ENCODE results near the gene IDI1.

The IDI1 gene

DNA sequence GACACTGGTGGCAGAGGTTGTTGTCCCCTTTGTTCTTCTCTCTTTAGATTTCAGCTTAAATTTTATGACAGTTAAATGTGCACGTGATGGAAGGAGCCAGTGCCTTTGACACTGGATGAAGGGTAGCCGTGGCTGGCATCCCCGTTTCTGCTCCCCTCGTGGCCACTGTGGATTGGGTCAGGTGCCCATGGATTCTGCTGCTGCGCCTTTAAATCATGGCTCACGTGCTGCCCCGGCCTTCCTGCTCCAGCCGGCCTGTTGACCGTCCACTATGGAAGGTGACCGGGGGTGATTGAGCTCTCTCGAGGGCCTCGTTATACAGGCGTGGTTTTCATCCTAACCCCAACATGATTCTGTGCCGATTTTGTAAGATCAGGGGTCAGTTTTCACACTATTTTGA, 41.8 kb upstream of the IDI1 start:
- TF ChIP-seq, protein P1, sequence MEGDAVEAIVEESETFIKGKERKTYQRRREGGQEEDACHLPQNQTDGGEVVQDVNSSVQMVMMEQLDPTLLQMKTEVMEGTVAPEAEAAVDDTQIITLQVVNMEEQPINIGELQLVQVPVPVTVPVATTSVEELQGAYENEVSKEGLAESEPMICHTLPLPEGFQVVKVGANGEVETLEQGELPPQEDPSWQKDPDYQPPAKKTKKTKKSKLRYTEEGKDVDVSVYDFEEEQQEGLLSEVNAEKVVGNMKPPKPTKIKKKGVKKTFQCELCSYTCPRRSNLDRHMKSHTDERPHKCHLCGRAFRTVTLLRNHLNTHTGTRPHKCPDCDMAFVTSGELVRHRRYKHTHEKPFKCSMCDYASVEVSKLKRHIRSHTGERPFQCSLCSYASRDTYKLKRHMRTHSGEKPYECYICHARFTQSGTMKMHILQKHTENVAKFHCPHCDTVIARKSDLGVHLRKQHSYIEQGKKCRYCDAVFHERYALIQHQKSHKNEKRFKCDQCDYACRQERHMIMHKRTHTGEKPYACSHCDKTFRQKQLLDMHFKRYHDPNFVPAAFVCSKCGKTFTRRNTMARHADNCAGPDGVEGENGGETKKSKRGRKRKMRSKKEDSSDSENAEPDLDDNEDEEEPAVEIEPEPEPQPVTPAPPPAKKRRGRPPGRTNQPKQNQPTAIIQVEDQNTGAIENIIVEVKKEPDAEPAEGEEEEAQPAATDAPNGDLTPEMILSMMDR (IDR thresholded peaks at IDR 0.05; ENCODE audit: extremely low read depth, insufficient read depth, missing control alignments), result no peak
- in situ Hi-C loops (cut with MboI; ENCODE audit: low pct_unique_long_range_greater_than_20kb, low sequenced_read_pairs, unreplicated experiment), result no loop called here
- no peak for DNase-seq (ENCODE audit: low spot score)

DNA sequence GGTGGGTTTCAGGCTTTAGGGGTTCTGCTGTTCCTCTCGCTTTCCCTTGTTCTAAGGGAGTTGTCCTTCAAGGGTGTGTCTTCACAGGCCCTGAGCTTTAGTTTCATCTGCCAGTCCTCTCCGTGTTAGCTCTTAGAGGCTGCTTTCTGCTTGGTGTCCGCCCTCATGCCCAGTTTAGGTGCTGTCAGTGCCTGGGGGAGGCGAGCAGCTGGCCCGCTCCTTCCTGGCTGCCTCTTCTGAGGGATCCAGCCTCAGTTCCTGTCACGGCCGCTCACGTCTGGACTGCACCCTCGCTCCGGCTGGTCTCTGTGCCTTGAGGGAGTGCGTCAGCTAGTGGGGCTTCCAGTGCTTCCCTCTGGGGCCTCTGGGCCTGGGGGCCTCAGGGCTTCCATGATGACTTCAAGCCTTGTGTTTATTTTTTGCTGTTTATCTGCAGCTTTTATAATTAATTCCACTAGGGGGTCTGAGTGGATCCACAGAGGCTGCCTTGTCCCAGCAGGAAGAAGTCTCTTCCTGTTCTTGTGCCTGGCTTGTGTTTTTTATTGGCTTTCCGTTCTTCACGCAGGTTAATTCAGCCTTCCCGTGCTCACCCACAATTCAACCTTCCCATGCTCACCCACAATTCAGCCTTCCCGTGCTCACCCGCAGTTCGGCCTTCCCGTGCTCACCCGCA, 40.2 kb upstream of the IDI1 start:
- DNase-seq (ENCODE audit: low spot score), result no peak
- in situ Hi-C loops (cut with MboI; ENCODE audit: low pct_unique_long_range_greater_than_20kb, low sequenced_read_pairs, unreplicated experiment), result no loop called here
- TF ChIP-seq, protein P1 (IDR thresholded peaks at IDR 0.05; ENCODE audit: extremely low read depth, insufficient read depth, missing control alignments), result peak; percentile 5

DNA sequence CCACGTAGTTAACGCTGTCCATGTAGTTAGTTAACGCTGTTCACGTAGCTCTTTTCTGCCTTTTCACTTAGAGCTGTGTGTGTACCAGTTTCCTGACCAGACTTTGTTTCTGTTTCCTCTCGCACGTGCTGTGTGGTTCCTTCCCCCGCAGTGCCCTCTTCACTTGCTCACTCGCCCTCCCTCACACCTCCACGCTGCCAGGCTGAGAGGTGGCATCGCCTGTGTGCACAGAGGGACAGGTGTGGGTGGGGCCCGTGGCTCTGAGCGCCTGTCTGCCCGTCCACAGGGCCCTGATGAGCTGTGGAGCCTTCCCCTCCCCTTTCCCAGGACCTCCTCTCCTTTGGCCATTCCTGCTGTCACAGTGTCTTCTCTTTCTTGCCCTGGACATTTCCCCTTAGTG, 37.9 kb upstream of the IDI1 start:
- no peak for DNase-seq (ENCODE audit: low spot score)
- TF ChIP-seq, protein P1 (IDR thresholded peaks at IDR 0.05; ENCODE audit: extremely low read depth, insufficient read depth, missing control alignments), result no peak
- in situ Hi-C loops (cut with MboI; ENCODE audit: low pct_unique_long_range_greater_than_20kb, low sequenced_read_pairs, unreplicated experiment), result no loop called here

DNA sequence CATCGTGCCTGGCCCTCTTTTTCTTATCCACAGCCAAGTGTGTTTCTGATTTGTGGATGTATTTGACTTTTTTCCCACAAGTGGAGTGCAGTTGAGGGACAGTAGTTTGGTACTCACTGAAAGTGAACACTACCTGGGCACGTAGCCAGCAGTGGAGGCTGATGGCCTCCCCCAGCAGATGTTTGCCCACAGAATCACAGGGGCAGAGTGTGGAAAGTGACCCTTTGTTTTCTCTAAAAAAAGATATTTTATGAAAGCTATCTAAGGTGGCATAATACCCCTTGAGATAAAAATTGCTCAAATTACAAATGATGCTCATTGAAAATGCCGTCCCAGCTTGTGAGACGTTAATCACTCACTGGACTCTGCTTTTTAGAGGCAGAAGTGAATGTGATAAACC, 36.3 kb upstream of the IDI1 start:
- in situ Hi-C loops (cut with MboI; ENCODE audit: low pct_unique_long_range_greater_than_20kb, low sequenced_read_pairs, unreplicated experiment), result no loop called here
- TF ChIP-seq, protein P1 (IDR thresholded peaks at IDR 0.05; ENCODE audit: extremely low read depth, insufficient read depth, missing control alignments), result no peak
- DNase-seq (ENCODE audit: low spot score), result no peak

DNA sequence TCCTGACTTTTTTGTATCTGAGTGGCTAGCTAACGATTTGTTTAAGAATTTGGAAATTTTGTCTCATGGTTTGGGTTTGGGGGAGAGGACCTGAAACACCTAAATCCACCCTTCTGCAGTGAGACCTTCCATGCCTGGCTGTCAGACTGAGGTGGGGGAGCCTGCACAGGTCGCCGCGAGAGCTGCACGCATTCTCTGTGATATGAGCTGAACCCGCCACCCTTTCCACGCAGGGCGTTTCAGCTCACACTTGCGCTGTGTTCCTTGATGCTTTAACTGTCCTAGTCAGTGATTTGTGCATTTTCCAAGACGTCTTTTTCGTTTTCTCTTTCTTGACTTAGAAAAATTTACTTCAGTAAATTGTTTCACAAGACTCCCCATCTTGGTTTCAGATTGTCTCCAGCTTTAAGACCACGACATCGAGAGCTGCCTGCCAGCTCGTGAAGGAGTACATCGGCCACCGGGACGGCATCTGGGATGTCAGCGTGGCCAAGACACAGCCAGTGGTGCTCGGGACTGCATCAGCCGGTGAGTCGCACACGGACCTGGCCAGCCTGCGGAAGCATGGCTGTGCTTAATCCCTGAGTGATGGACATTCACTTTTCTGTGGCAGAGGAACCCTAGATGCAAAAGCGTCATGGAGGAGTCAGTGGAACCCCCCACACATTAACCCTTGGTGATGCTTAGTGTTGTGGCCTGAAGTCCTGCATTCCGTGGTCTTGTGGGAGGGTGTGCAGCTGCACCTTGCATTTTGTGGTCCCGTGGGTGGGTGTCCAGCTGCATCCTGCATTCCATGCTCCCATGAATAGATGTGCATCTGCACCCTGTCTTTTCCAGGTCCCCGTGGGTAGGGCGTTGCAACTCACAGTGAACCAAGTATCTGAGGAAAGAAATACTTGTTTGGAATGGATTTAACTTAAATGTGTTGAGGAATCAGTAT, 35.4 kb upstream of the IDI1 start:
- in situ Hi-C loops (cut with MboI; ENCODE audit: low pct_unique_long_range_greater_than_20kb, low sequenced_read_pairs, unreplicated experiment), result no loop called here
- TF ChIP-seq, protein P1 (IDR thresholded peaks at IDR 0.05; ENCODE audit: extremely low read depth, insufficient read depth, missing control alignments), result no peak
- no peak for DNase-seq (ENCODE audit: low spot score)

DNA sequence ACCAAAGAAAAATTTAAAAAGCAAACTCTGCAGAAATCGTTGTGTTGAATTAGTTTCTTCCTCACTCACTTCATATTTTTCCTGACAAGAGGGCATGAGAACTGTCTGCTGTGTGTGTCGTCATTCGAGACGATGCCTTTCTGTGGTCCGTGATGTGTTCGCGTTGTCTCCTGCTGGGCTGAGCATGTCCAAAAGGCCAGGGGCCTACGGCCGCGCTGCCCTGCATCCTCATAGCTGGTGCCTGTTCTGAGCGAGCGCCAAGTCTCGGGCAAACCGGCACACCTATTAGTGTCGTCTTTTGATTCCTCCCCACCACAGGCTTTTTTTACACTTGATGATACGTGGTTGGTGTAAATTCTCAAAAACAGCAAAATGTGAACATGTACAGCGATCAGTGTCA, 34.7 kb upstream of the IDI1 start:
- TF ChIP-seq, protein P1 (IDR thresholded peaks at IDR 0.05; ENCODE audit: extremely low read depth, insufficient read depth, missing control alignments), result no peak
- in situ Hi-C loops (cut with MboI; ENCODE audit: low pct_unique_long_range_greater_than_20kb, low sequenced_read_pairs, unreplicated experiment), result no loop called here
- no peak for DNase-seq (ENCODE audit: low spot score)

All from GM13977 (cell line).